DMS 273 treated with DMSO at 0.1 percent for 48 hours (cell line): Measurements from ENCODE around the gene MPP2.
"Not testable (repeated sequence)": the region's sequence is repeated elsewhere in the genome, so short reads cannot be mapped to it uniquely, and the experiment has no call there.

ENCODE experiments used
- DNase-seq: peaks from one replicate; lab custom pipeline; 2025; lab: John Stamatoyannopoulos, UW

MPP2 gene, protein sequence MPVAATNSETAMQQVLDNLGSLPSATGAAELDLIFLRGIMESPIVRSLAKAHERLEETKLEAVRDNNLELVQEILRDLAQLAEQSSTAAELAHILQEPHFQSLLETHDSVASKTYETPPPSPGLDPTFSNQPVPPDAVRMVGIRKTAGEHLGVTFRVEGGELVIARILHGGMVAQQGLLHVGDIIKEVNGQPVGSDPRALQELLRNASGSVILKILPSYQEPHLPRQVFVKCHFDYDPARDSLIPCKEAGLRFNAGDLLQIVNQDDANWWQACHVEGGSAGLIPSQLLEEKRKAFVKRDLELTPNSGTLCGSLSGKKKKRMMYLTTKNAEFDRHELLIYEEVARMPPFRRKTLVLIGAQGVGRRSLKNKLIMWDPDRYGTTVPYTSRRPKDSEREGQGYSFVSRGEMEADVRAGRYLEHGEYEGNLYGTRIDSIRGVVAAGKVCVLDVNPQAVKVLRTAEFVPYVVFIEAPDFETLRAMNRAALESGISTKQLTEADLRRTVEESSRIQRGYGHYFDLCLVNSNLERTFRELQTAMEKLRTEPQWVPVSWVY

DNA sequence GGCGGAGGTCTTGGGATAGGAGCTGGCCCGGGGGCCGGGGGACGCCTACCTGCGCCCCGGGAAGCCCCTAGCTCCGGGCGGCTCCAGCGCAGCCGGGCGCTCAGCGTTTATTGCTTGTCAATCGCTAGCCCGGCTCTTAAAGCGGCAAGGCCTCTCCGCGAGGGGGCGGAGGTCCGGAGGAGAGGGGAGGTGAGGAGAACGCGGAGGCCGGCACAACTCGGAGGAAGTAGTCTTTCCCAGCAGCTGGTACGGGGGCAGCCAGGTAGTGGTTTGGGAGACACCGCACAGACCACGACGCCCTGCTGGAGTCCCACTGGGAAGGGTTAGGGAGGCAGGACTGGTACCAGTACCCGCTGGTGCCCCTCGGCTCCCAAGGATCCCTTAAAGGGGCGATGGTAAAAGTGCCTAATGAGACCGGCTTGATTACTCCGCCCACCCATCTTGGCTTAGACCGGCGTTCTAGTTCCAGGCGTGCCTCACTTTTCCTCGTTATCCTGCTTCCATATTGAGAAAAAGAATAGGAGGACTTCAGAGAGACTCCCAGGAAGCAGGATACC, at the start of gene MPP2:
Gene MPP2 (minus strand): TSS at position 112 of the 557 bp plus-strand sequence. CDS start 3,076 bp downstream, outside the sequence.
- DNase-seq, result peak; percentile 83

DNA sequence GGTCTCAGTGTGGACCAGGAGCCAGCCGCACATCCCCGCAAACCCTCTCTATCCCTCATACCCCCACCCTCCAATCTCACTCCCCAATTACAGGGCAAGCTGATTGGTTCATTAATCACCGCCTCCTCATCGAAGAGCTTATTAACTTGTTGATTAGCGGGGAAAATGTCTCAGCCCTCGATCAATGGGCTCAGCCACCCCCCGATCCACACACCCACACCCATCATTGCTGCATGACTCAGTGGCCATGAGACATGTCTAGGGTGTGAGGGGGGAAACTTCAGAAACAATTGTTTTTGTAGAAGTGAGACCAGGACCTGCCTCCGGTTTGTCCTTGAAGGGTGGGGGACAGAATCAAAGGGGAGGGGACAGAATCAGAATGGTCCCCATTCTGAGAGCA, 48.9 kb upstream of the MPP2 start:
- no peak for DNase-seq

DNA sequence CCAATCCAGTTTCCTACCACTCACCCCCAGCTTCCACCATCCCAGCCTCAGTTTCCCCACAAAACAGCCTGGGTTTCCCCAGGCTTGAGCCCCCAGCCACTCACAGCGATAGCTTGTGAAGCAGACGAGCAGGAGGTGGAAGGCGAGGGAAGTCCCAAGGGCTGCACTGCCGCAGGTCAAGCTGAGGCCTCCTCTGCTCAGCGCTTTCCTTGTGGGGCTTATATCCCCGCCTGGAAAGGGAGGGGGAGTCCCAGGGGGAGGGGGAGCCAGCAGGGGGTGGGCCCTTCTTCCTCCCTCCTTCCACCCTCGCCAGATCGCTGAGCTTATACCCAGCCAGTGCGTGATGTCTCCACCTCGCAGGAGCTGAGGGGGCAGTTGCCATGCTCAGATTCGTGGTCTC, 46.4 kb upstream of the MPP2 start, which contains the start of gene PYY:
Gene PYY (minus strand): TSS at position 195 of the 400 bp plus-strand sequence. CDS start 457 bp downstream, outside the sequence.
- no peak for DNase-seq

DNA sequence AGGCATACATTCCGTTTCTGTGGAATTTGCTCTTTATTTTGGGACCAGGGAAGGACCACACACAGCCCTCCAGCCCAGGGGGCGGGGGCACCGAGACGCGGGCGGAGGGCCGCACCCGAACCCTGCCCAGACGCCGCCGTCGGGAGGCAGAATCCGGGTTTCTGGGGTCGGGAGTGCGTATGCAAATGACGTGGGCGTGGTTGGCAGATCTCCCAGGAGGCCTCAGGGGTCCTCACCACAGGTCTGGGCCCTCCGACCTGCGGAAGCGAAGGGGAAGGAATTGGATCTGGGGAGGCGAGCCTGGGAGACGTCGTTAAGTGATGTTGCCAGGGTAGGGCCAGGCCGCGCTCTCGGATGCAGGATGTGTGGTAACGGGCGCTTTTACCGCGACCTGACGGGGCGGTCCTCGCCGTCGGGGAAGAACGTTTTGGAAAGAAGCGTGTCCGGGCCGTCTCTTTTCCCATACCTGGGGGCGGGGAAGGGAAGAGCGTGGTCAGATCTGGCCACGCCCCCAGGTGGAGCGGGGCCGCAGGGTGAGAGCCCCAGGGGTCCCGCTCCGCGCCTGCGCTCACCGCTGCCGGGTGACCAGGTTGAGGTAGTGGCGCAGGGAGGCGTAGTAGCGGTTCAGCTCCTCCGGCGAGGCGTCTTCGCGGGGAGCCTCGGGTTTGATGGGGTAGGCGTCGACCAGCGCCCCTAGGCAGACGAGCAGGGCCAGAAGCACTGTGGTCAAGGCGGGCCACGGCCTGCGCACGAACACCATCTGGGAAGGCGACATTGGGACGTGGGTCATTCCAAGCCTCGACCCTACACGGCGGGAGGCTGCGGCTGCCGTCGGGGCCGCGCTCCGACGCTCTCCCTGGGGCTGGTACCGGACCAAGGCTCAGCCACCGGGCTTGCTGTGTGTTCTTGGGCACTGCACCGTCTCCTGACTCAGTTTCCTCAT, 45.7 kb upstream of the MPP2 start:
- no peak for DNase-seq

DNA sequence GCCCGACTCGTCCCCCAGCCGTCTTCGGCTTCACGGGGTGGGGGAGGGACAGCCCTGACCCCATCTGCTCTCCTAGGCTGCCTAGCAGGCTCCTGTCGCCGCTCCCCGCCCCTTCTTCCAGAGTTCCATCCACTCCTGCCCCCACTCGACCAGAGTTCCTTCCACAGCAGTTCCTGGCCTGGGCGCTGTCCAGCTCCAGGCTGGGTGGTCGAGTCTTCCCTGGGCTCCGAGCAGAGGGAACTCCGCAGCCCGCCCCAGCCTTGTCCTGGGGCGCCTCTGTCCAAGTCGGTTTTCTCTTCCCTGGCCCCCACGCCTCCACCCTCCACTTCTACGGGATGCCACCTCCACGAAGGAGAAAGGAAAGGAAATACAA, 45.0 kb upstream of the MPP2 start:
- DNase-seq, result no peak

DNA sequence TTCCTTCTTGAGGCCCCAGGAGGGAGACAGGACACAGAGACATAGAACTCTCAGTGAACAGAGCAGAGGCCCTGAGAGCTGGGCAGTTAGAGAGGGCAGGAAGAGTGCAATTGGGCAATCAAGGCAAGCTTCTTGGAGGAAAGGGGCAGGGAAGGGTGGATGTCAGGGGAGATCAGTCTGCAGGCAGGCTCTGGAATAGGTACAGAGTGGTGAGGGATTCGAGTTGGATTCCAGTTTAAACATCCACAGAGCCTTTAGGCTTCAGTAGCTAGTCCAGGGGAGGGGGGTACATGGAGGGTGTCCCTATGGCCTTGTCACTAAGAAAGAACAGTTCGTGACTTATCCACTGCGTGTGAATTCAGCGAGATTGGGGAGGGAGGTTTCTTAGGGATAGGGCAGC, 44.4 kb upstream of the MPP2 start:
- no peak for DNase-seq

DNA sequence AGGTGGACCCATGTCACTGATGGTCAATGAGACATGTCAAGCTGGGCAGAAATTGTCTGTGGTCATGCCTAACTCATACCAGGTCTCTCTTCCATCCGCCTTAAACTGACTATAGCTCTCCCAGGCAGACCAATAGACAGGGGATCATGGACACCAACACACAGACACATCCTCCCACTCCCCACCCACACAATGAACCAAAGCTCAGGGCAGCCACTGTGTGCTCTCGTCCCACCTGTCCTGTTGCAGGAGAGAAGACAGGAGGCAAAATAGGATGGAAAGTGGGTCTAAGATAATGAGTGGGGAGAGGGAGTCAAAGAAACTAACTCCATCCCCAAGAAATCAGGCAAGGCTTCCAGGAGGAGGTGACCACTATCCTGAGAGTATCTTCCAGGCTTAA, 43.2 kb upstream of the MPP2 start:
- no peak for DNase-seq

DNA sequence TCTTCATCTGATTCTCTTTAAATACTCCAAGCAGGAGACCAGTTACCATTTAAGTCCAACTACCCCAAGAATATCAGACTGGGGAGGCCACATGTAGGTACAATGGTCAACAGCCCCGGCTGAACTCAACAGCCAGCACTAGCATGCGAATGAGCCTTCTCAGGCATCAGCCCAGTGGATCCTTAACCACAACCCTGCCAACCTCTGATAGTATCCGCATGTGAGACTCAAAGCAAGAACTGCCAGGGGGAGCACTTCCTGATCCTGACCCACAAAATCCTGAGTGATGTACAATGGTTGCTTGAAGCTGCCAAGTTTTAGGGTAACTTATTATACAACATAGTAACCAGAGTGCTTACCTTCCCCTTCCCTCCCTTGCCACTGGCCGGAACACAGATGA, 42.4 kb upstream of the MPP2 start:
- no peak for DNase-seq

DNA sequence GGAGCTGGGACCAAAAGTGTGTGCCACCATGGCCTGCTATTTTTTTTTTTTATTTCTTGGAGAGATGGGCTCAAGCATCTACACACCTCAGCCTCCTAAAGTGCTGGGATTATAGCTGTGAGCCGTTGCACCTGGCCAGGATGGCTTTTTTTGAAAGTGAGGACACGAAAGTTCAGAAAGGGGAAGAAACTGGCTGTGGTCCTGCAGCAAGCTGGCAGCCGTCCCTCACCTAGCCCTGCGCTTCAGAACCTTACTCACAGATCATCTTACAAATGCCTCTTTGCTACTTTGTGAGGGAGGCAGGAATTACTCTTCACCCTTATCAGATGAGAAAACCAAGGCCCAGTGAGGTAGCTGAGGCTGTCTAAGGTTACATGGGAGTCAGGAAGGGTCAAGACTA, 39.4 kb upstream of the MPP2 start:
- no peak for DNase-seq

DNA sequence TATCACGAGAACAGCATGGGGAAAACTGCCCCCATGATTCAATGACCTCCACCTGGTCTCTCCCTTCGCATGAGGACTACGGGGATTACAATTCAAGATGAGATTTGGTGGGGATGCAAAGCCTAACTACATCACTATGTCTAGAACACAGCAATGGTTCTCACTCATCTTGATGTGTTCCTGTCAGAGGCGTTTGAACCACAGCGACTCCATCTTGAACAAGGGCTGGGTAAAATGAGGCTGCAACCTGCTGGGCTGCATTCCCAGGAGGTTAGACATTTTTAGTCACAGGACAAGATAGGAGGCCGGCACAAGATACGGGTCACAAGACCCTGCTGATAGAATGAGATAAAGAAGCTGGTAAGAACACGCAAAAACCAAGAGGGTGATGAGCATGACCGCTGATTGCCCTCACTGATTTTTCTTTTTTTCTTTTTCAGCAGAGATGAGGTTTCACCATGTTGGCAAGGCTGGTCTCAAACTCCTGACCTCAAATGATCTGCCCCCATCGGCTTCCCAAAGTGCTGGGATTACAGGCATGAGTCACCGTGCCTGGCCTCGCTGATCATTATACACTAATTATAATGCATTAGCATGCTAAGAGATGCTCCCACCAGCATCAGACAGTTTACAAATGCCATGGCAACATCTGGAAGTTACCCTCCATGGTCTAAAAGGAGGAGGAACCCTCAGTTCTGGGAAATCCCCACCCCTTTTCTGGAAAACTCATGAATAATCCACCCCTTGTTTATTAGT, 37.9 kb upstream of the MPP2 start:
- DNase-seq, result no peak

DNA sequence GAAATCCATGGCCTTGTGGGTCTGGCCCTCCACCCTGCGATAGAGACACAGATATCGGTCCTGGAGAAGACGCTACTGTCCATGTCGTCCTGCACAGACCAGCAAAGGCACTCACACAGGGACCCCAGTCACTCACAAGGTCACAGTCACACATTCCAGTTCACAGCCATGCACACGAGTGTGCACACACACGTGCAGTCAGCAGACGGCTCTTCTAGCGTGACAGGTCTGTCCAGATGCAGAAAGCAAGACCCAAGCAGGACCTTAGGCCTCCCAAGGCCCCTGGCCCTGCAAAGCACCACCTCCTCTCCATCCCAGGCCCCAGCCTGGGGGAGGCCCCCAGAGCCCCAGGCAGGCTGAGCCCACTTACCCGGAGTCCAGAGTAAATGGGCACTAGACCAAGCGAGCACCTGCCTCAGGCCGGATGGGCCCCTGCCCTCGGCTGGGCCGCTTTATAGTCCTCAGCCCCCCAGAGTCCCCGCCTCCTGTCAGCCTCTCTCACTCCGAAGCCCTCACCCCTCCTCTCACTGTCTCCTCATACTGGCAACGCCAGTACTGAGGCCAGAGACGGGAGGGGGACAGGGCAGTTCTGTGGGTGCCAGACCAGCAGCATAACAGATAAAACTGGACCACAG, 34.8 kb upstream of the MPP2 start, which contains the start of gene PPY:
Gene PPY (minus strand): TSS at position 426 of the 635 bp plus-strand sequence. CDS start 822 bp downstream, outside the sequence.
- DNase-seq, result no peak

DNA sequence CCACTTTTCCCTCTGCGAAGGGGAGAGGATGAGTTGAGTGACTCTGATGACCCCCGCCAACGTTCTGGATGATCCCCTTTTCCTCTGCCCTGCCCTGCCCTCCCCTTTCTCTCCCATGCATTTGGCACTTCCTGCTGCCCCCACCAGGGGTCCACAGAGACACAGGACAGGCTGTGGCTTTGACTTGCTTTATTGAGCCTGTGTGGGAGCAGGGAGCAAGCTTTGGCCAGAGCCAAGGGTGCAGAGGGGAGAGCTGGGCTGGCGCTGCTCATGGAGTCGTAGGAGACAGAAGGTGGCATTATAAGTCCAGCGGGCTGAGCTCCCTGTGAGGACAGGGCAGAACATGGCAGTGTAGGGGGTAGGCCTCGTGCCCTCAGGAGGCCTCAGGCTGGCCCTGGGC, 33.3 kb upstream of the MPP2 start:
- DNase-seq, result no peak

DNA sequence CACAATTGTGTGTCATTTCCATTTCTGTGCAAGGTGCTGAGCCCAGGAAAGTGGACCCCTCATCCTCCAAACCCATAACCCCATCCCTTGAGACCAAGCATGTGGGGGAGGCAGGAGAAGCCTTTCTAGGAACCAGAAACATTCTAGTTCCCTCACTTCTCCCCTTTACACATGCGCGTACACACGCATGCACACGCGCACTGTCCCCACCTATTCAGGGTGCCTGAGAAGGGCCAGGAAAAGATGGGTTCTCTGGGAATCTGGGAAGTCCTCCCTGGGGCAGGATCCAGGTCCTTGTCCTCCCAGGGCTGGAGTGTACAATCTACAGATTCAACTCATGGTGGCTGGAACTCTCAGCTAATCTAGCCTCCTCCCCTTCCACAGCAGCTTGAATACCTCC, 32.5 kb upstream of the MPP2 start:
- DNase-seq, result no peak

DNA sequence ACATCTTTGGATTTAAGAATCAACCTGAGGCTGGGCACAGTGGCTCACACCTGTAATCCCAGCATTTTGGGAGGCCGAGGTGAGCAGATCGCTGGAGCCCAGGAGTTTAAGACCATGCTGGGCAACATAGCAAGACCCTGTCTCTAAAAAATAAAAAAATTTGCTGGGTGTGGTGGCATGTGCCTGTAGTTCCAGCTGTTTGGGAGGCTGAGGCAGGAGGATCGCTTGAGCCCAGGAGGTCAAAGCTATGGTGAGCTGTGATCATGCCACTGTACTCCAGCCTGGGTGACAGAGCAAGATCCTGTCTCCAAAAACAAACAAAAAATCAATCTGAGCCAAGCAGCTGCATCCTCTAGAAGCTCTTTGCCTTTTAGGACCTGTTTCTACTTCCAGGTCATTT, 32.1 kb upstream of the MPP2 start:
- DNase-seq, result not testable (repeated sequence)

DNA sequence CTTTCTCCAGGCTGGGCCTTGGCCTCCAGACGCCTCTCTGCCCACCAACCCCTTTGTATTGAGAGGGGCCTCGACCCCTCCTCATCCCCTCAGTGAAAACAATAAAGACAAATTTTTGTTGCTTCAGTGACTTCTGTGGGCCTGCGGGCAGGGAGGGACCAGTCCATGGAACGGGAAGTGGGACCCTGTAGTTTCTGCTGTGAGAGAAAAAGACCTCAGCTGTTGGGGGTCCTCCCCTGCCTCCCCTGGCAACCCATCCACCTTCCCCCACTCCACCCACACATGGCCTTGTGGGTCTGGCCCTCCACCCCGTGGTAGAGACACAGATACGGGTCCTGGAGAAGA, 31.5 kb upstream of the MPP2 start:
- DNase-seq, result no peak

DNA sequence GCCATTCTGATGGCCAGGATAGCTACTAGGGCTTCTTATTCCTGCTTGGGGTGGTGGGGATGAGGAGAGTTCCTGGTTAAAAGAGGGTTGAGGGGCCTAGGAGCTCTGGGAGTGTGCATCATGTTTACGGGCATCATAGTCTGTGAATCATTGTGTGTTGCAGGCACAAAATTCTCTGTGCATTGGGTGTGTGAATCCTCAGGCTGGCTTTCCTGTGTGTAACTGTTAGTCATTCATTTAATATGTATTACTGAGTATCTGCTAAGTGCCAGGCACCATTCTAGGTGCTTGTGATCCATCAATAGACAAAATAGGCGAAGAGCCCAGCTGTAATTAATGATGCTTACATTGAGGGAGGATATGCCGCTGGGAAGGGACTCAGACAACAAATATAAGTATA, 29.1 kb upstream of the MPP2 start:
- no peak for DNase-seq

DNA sequence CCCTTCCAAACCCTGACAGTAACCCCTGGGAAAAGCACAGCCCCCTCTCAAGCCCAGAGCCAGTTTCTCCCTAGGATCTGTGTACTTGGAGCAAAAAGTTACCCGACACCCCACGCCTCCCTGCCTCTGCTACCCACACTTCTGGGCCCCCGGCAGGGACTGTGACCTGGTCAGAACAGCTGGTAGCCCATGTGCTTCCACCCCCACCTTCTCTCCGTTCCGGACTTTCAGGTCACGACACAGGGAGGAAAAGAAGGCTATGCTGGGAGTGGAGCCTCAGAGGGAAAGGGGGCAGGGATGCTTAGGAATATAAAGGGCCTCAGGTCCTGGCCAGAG, 28.6 kb upstream of the MPP2 start:
- DNase-seq, result no peak

DNA sequence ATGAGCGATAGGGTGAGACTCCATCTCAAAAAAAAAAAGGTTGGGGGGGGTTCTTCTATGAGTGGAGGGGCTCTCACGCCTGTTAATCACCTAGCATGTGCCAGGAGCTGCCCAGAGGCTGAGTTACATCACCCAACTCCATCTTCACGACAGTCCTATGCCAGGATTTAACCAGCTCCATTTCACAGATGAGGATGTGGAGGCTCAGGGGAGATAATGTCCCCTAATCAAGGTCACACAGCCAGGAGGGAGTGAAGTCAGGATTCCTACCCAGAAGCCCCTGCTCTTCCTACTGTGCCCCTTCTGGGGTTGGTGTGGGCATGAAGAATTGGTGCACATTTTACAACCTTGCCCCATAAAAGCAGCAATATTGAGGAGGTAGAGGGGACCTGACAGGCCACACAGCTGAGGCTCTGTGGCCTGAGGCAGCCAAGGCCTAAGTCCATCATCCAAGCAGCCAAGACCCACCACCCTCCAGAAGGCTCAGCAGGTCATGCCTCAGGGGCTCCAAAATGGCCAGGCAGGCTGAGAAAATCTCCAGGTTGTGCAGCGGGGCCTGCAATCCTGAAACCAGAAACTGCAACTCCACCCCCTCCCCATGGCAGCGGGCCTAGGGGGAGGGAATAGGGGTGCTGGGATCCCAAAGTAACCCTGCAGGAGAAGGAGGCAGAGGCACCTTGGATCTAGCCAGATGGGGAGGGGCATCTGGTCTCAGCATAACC, 28.0 kb upstream of the MPP2 start:
- DNase-seq, result no peak

DNA sequence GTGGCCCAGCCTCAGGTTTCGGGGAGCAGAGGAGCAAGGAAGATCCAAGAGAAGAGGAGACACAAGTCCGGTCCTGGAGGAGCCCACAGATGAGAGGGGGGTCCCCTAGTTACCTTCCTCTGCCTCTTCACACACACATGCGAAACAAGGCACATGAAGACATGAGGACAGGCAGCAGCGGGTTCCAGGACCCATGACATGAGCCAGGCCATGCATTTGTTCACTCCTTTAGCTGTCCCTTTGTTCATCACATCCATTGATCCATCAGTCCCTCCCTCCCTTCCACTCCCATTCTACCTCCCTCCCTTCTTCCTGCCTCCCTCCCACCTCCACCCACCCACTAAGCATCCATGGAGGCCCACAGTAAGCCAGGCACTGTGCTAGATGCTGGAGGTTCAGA, 25.6 kb upstream of the MPP2 start:
- no peak for DNase-seq

DNA sequence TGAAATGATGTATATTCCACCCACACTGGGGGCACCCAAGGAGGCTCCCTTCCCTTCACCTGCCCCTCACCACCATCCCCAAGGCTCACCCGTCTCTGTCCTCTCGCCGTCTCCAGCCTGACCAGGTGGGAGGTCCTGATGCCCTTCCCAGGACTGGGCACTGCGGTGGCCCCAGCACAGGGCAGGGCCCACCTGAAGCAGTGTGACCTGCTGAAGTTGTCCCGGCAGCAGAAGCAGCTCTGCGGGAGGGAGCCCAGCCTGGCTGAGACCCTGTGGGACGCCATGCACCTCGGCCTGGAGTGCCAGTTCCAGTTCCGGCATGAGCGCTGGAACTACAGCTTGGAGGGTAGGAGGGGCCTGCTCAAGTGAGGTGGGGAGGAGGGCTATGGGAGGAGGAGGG, 25.0 kb upstream of the MPP2 start:
- DNase-seq, result no peak
